ENCODE results near the gene PAX5.

PAX5 gene

DNA sequence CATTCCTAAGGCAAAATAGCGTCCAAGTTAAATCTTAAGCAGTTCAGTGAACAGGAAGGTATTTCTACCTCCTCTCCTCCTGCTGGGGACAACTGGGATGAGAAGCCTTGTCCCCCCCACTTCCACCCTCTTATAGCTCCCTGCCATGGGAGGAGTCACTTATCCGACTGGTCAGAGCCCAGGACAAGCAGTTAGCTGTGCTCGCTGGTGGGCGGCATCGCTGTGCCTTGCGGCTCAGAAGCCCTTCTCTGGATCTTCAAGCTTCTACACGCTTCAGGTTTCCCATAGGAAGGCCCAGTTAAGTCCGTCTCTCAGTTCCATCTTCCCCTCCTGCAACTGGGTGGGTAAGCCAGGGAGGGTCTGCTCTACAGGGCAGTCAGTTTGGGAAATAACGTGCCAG, 77.2 kb downstream of the PAX5 start:
- no peak for DNase-seq

DNA sequence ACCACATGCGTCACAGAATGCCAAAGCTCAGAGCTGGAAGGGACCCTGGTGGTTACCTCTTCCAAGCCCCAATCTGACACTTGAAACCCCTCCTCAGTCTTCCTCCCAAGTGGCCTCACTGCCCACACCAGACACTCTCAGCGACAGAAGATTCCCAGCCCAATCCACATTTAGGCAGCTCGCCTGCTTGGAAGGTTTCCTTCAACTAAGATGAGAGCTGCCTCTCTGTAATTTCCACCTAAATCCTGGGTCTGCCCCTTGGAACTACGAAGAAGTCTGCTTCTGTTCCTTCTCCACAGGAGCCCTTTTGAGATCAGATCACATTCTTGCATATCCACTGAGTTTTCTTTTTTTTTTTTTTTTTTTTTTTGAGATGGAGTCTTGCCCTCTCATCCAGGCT, 83.7 kb downstream of the PAX5 start:
- DNase-seq: no peak

DNA sequence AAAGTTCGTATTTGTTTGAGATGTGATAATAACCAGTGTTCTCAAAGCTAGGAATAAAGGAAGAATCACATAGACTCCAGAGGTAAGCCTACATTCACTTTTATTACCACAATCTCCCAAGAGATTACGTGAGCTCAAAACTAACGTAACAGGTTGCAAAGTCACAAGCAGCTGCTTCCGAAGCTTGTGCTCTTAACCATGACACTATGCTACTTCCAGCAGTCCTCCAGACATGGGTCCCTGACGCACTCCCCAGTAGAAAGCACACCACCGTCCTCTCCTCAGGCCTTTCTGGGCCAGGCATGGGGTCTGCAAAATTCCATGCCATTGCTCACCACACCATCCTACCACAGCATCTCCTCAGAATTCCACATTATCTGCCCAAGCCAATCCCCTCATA, 84.6 kb downstream of the PAX5 start:
- DNase-seq: no peak

DNA sequence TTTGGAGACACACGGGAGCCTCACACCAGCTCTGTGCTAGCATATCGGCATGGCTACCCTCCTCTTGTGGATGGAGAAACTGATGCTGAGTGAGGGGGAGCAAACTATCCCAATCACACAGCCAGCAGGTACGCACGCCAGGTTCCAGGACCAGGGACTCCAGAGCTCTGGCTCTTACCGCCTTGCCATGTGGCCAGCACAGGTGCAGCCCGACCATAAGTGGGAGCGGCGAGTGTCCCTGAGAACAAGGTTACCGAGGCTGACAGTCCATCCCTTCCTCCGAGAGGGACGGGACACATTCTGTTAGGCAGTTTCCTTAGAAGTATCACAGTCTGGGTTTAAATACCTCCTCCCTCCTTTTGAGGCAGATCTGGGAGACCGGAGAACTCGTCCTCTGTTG, 86.0 kb downstream of the PAX5 start:
- DNase-seq: no peak

DNA sequence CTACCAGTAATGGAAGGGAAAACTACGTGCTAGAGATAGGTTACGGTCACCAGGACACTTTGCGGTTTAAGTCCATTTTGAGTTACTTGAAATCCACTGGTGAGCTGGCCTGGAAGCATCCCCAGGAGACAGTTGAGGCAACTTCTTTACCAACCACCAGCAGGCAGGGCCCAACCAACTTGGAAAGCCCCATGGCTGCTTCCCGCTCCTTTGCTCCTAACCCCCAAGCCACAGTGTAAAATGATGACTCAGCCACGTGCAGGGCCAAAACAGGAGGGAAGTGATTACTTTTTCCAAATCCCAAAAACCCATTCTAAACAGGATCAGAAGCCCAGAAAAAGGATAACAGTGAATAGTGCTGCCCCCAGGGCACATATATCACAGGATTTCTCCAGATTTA, 87.4 kb downstream of the PAX5 start:
- no peak for DNase-seq

DNA sequence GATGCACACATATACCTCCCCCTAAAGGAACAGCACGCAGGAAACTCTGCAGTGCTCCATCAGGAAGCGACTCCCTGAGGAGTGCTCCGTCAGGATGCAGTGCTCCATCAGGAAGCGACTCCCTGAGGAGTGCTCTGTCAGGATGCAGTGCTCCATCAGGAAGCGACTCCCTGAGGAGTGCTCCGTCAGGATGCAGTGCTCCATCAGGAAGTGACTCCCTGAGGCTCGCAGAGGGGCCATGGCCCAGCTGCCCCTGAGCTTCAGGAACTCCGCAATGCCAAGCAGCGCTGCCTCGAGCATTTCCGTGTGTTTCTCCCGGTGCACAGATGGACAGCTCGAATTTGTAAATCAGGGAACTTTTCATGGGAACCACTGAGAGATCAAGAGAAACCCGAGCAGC, 88.1 kb downstream of the PAX5 start:
- no peak for DNase-seq

DNA sequence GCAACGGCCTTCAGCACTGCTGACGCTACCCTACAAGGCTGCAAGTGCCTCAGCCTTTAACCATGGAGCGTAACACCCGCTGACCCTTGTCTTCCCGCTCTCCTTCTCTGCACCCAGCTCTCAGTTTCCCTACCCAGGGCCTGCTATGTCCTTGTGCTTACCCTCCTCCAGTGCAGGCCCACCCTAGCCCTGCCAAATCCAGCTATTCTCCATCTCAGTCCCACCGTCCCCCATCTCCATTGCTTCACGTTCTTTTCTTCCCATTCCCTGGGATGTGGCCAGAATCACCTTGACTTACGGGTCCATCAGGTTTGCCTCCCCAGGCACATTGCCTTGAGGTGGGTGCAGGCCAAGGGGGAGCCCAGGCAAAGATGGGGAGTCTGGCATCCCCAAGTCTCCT, 91.2 kb downstream of the PAX5 start:
- DNase-seq: no peak

DNA sequence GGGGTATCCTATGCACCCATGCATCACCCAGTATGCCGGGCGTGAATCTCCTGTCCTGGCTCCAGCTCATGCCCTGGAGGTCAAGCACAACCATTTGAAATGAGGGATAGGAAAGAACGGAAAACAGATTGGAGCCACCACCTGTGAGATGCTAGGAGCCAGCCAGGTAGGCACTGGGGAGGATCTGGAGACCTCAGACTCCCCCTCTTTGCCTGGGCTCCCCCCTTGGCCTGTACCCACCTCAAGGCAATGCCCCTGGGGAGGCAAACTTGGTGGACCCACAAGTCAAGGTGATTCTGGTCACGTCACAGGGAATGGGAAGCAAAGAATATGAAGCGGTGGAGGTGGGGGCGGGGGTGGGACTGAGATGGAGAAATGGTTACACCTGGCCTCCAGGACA, 92.6 kb downstream of the PAX5 start:
- DNase-seq: no peak

DNA sequence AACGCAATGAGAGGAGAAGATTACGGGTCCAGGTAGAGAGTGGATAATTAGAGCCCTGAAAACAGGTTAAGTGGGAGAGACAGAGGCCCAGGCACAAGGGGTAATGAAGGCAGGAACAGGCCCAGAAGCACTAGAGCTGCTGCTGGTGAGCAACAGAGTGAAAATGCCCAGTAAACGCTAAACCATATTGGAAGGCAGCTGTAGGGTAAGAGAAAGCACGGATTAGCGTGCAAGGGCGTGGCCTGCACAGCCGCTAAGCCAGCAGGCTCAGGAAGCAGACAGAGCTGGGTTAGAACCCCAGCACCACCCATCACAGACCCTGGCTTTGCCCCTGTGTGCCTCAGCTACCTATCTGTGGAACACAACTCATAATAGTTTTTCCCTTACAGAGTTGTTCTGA, 93.2 kb downstream of the PAX5 start:
- DNase-seq: no peak

DNA sequence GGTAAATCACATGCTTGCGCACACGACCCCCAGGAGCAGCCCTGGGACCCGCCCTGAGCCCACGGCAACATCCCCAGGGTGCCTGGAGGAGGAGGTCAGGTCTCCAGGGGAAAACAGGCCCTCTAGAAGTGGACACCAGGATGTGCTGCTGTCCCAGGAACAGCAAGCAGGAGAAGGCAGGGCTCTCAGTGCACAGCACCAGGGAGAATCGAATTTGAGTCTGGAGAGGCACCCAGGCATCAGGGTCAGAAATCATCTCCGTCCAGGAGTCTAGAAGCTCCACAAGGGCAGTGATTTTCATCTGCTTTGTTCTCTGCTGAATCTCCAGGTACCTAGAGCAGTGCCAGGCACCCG, 93.6 kb downstream of the PAX5 start:
- DNase-seq: no peak

DNA sequence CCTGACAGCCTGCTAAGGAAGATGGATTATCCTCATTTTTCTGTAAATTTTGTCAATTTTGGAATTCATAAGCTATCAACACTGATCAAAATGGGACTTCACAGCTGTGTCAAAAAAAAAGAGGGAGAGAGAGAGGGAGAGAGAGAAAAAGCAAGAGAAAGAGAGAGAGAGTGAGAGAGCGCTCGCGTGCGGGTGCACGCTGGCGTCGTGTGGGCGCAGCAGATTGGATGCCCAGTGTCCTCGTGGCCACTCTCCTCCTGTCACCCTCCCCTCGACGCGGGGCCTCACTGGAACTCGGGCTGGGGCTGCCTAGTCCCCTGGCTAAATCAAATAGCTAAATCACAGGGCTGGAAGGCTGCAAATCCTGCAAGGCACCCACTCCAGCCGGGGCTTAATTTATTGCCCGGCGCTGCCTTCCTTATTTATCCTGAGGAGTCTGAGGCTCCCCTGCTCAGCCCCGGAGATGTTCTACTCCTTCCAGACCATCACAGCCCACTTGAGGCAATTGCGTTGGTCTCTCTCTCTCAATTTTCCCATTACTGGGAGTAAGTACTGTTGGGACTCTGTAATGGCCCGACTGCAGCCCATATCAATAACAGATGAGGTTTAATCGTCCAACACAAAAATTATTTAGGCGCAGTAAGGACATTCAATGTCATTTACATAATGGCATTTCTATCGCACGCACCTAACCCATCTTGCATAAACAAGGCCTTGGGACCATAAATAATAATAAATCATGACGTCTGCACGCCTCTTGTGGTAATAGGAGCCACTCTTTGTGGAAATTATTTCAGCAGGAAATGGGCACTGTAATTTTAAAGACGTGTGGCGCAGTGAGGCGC, 94.2 kb downstream of the PAX5 start:
- no peak for DNase-seq

DNA sequence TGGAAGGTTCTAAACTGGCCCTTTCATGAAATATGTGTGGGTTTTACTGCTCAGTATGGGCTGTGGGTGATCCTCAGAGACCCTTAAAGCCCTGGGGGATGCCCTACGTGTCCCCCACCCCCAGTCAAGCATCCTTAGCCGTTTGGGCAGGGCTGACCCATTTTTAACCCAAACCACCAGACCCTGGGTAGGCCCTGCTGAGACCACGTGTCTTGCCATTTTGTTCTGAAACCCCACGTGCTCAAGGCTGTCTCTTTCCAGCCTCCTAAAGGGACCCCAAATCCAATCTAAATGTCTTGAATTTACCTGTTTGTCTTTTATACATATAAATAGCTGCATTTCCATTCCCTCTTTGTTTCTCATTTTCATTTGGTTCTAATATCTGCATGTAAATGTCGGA, 94.9 kb downstream of the PAX5 start:
- DNase-seq: no peak

DNA sequence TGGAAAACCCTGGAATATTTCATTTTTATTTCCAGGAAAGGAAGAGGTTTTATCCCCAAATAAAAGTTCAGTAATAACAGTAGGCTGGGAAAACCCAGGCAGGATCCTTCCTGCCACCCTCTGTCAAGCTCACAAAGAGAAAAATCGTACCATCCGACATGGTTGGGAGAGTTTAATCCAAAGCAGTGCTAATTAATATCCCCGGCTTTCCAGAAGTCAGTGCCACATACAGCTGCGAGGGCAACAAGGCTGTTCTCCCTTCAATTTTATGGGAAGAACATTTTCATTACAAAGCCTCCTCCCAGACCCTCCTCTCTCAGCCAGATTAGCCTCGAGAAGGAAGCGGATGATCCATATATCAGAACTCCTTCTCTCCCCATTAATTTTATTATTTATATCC, 95.5 kb downstream of the PAX5 start:
- DNase-seq: no peak

DNA sequence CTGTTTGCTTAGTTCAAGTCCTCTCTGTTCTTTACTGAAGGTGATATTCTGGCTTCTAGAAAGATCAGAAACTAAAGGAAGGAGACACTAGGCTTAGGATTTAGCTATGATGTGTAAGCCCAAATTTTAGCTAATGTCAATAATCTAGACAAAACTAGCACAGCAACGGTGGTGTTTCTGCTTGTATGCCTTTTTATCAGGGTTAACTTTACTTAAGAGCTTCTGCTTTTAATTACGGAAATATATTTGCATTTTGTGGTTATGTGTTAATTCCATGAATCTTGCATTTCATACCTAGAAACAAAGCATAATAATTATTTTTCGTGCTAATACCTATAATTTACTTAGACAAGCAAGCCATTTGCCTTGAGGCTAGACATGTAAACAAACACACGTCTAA, 96.1 kb downstream of the PAX5 start:
- no peak for DNase-seq

DNA sequence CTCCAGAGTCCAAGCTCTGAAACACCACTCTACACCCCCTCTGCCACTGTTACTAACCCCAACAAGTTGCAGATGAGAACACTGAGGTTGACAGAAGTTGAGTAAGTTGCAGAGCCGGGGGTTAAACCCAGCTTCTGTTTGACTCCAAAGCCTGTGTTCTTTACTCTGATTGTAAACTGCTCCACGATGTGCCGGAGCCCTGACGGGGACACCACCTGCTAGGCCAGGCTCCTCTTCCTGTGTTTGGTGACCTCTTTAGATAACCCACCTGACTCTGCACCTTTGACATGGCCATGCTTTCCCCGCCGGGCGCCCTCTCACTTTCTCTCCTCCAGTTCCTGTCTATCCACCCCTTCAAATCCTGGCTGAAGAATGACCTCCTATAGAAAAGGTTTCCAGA, 96.7 kb downstream of the PAX5 start:
- no peak for DNase-seq

DNA sequence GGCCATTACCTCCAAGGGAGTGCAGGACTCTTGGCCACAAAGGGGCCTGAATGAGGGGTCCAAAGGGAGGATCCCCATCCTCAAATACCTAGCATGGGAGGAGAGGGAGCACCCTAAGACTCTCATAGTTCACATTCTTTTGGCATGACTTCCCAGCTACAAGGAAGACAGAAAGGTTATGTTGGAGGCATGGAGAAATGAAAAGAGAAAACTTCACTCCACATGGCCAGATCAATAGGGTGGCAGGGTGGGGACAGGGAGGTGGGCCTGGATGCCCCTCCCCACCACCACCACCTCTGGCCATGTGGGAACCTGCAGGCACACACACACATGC, 97.6 kb downstream of the PAX5 start:
- no peak for DNase-seq

DNA sequence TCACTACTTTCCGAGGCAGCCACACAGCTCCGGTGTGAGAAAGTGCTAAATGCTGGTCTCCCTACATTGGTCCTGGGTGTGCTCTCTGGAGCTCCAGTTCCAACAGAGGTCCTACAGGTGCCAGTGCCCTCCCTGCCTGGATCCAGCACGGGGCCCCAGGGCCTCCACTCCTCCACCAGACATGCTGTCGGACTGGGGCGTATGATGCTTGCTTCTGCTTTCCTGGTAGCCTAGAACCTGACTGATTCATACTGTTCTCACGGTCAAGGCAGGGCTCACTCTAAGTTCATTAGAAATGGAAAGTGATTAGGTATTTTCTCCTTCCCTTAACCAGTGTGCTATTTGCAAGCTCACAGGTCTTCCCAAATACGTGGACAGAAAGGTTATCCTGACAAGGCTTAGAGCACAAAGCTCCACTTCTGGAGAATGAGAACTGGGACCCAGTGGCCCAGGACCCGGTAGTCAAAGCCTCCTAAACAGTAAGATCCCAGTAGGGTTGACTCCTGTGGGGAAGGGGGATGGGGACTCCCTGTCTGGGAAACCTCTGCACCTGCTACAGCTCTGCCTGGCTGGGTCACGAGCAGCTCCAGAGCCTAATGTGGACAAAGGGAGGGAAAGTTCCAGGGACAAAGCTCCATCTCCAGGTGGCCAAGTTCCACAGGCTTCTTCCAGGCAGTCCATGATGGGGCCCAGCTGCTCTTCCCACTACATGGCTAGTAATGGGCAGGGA, 98.1 kb downstream of the PAX5 start:
- no peak for DNase-seq

DNA sequence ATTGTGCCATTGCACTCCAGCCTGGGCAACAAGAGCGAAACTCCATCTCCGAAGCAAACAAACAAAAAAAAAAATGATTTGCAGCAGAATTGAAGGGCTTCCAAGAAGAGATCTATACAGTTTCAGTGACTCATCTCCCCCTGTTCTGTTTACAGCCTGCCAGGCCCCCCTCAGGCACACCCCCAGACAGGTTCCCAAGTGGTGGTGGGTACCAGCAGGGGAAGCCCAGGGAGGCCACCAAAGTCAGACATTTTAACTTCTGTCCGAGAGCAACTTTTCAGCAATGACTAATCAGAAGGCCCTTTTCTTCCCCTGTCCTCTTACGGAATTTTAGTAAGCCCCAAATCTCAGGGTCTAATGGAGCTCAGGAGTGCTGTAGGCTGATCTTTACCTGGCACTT, 98.7 kb downstream of the PAX5 start:
- DNase-seq: no peak

DNA sequence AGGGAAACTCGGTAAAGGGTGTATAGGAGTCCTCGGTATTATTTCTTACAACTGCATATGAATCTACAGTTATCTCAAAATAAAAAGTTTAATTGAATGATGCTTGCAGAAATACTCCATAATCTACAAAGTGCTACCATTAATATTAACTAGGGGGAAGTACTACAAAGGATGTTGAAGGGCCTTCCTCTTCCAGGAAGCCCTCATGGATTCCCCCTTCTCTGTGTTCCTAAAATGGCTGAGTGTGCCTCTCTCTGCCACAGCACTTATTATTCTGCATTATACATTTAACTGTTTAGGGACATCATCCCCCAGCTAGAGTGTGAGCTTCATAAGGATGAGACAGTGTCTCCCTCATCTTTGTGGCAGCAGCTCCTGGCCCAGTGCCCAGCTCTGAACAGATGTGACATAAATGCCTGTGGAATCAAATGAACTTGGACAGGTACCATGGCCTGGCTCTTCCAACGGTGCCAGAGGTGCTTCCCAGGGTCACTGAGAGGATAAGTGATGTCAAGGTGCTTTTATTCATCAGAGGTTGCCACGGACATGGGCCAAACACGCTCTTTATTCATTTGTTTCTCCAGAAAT, 99.5 kb downstream of the PAX5 start:
- DNase-seq: no peak

DNA sequence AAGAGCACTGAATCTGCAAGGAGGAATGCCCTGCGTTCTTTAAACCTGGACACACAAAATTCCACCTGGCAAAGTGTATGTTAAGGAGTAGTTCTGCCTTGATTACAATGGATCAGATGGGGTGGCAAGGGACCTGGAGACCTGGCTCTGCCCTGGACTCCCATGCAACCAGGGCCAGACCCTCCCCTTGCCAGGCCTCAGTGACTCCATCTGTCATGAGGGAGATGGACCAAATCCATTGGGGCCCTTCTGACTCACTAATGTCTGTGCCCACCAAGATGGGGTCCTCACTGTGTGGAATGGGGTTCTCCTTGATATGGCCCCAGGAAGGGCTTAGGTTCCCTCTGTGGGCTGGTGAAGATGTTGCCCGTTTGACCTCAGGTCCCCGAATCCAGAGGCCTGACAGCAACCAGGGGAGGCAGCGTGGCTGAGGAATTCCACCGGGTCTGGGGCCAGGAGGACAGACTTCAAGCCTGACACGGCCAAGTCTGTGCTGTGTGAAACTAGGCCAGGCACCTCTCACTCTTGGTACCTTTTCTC, 100.3 kb downstream of the PAX5 start:
- DNase-seq: no peak

DNA sequence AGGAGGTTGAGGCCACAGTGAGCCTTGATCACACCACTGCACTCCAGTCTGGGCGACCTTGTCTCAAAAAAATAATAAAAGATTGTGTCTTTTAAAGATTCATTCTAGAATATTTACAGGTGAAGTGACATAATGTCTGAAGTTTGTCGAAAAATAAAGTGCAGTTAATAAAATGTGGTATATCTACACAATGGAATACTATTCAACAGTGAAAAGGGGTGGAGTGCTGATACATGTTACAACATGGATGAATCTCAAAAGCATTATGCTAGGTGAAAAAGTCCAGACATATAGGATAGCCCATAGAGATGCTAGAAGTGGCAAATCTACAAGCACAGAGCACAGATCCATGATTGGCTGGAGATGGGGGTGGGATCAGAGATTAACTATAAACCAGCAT, 101.9 kb downstream of the PAX5 start:
- DNase-seq: no peak

DNA sequence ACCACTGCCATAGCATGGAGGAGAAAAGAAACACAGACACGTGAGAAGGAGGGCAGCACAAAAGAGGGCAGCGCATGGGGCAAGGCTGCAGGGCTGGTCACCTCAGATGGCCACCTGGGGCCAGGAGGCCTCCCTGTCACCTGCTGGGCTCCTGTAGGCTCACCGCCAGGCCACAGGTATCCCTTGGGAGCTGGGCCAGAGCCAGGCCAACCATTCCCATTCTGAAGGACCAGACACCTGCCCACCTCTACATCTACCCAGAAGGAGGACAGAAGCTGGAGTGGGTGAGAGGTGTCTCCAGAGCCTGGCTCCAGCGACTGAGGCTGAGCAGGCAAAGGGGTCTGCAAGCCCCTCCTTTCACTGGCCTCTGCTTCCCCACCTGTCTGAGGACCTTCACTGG, 103.1 kb downstream of the PAX5 start:
- no peak for DNase-seq

DNA sequence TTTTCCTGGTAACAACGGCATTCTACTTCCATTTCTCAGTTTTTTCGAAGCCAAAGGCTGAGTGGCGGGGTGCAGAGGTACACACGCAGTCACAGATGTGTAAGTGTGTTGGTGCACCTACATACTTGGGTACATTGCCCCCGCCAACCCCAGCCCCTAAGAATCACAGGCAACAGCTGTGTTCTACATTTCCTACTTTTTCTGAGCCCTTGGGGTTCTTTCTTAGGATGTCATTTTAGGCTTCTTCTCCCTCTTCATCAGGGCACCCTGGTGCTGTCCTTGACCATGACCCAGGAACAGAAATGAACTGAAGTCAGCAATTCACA, 104.8 kb downstream of the PAX5 start:
- DNase-seq: no peak

DNA sequence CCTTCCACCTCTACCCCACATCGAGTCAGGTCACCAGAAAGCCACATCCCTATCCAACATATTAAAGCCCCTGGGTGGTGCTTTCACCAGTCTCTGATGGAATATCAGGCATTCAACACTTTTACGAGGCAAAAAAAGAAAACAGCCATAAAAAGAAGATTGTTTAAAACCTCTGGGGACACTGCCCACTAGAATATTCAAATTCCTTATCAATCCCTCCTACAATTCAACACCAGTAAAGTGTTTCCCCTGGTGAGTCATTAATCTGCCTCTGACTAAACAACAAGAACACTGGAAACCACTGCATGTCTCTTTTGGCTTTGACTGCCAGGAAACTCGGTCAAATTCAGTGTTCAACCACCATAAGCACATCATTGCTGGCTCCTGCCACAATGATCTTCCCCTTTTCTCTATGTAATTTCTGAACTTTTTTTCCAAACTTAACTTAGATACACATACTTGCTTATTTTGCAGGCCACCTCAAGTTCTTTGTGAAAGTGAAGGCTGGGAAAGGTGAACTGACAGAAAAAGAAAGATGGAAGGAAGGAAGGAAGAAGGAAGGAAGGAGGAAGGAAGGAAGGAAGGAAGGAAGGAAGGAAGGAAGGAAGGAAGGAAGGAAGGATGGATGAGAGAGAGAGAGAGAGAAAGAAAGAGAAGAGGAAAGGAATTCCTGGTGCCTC, 105.3 kb downstream of the PAX5 start:
- peak; percentile 51 for DNase-seq

Data from stimulated activated CD4-positive, alpha-beta T cell treated with anti-CD3 and anti-CD28 coated beads, Interleukin-1b, Interleukin-23, amount 100 ng/mL, for 48 hours (primary cell).